Sigmoid colon (tissue), 4 donors: ENCODE results near the gene ACAA2.

Experiments used
- POLR2A ChIP-seq, 2 donors: fragments of 450-650 bp; IDR thresholded peaks; one replicate each; pipeline ENCODE4 v1.6.1; 2016; ENCODE audit warnings: antibody characterized with exemption in 2 of 2, mild to moderate bottlenecking in 2 of 2, moderate library complexity in 2 of 2
- POLR2AphosphoS5 ChIP-seq, 4 donors: sonication (generic); formaldehyde crosslinking; IDR thresholded peaks; one replicate each; pipeline ENCODE4 v1.6.1; 2017; ENCODE audit warnings: antibody characterized with exemption in 4 of 4
- TF ChIP-seq, protein P1 (sequence below), 4 experiments: fragments of 450-650 bp in 3 of 4; fragments of 200-600 bp in 1 of 4; IDR thresholded peaks; one replicate each; pipeline ENCODE4 v1.5.1; 2016 to 2019; ENCODE audit warnings: antibody characterized with exemption in 4 of 4, mild to moderate bottlenecking in 3 of 4, moderate library complexity in 2 of 4

DNA sequence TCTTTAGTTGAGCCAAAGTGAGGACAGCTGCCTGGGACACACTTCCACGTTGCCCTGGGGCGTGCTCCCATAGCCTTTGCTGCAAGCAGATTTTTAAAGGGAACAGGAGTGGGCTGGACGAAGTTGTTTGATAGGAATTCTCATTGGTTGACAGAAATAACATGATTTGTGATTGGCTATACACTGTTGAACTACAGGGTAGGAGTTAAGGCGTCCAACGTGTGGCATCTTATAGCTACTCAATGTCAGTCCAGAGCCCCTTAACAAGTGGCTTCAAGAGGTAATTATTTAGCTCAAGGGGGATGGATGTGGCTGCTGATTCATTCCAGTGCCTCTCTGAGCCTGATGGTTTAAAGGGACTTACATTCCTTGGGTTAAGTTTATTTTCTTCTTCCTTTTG is 65.5 kb downstream of the ACAA2 start:
- no peak for TF ChIP-seq POLR2A (IDR thresholded peaks at IDR 0.05)
- TF ChIP-seq, protein P1, sequence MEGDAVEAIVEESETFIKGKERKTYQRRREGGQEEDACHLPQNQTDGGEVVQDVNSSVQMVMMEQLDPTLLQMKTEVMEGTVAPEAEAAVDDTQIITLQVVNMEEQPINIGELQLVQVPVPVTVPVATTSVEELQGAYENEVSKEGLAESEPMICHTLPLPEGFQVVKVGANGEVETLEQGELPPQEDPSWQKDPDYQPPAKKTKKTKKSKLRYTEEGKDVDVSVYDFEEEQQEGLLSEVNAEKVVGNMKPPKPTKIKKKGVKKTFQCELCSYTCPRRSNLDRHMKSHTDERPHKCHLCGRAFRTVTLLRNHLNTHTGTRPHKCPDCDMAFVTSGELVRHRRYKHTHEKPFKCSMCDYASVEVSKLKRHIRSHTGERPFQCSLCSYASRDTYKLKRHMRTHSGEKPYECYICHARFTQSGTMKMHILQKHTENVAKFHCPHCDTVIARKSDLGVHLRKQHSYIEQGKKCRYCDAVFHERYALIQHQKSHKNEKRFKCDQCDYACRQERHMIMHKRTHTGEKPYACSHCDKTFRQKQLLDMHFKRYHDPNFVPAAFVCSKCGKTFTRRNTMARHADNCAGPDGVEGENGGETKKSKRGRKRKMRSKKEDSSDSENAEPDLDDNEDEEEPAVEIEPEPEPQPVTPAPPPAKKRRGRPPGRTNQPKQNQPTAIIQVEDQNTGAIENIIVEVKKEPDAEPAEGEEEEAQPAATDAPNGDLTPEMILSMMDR (IDR thresholded peaks at IDR 0.05): no peak
- TF ChIP-seq POLR2AphosphoS5 (IDR thresholded peaks at IDR 0.05): no peak
